ENCODE data around the gene C6orf118.

C6orf118 gene

DNA sequence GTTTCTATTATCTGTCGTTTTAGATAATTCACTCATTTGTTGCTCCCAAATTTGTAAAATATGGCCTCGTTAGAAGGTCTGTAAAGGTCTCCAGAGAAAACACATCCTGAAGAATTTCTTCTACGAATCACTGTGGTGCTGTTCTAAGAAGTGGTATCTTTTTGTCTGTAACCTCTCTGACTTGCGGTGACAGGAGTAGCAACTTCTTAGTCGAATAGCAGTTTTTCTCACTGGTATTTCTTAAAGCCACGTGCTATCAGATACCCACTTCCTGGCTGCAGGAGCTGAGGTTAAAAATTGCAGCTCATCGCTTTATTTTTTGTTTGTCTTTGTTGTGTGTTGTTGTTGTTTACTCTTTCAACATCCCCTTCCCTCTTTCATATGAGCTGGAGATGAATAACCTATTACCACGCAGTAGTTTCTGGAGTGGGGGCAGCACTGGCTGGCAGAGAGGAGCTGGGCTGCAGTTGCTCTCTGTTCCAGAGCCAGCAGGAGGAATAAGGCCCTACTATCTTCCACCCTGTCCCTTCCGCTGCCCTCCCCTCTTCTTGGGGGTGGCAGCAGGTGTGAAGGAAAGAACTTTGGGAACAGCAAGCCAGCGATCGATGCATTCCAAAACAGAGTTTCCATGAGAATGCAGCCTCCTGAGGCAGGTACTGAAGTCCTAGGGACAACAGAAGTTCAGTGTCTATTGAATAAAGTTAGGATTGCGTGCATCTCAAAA is 64.7 kb downstream of the C6orf118 start:
- no peak for DNase-seq

DNA sequence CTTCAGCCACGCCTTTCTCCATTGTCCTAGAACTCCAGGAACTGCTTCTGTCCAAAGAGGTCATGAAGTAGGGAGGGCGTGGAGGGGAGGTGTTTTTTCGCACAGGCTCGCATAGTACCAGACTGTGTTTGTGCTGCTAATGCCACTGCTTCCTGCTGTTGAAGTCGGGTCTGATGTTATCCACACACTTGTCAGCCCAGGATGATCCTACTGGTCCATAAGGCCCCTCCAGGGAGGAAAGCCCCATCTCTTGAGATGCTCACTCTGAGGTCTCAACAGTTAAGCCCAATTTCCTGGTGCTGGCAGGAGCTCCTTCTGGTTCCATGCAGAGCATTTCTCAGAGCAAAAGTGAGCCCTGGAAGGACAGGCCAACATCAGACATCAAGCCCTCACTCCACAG is 65.6 kb downstream of the C6orf118 start:
- DNase-seq, result no peak

- DNase-seq, result no peak
These were observed 73.1 kb downstream of the C6orf118 start for GRCh38 chr6:165236326-165236725.

DNA sequence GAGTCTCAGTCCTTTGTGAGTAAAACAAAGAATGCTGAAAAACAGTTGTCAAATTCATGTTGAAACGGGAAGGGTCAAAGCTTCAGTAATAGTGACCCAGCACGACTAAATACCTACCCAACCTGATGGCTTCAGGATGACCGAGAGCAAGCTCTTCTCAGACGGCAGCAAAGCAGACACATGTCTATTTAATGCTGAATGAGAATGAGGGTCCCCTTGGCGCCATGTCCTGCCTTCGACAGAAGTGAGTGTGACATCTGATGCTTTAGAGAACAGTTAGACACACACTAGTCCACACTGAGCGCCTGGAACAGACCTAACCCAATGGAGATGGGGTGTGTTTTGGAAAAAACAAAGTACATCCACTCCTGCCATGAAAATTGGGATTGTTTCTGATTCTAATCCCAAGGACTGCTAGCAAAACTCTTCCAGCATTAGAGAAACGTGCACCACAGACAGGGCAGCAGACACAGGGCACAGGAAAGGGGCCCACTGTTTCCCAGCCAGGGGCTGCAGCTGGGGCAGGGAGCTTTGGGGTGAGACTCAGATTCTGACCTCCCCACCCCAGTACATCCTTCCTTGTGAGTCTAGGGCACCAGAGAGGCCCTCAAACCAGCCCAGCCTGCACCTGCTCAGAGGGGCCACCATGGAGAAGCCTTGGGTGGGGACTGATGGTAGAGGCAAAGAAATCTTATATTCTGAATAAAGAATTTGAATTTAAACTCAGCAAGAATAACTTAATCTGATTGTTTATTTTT is 76.5 kb downstream of the C6orf118 start:
- DNase-seq, result no peak

DNA sequence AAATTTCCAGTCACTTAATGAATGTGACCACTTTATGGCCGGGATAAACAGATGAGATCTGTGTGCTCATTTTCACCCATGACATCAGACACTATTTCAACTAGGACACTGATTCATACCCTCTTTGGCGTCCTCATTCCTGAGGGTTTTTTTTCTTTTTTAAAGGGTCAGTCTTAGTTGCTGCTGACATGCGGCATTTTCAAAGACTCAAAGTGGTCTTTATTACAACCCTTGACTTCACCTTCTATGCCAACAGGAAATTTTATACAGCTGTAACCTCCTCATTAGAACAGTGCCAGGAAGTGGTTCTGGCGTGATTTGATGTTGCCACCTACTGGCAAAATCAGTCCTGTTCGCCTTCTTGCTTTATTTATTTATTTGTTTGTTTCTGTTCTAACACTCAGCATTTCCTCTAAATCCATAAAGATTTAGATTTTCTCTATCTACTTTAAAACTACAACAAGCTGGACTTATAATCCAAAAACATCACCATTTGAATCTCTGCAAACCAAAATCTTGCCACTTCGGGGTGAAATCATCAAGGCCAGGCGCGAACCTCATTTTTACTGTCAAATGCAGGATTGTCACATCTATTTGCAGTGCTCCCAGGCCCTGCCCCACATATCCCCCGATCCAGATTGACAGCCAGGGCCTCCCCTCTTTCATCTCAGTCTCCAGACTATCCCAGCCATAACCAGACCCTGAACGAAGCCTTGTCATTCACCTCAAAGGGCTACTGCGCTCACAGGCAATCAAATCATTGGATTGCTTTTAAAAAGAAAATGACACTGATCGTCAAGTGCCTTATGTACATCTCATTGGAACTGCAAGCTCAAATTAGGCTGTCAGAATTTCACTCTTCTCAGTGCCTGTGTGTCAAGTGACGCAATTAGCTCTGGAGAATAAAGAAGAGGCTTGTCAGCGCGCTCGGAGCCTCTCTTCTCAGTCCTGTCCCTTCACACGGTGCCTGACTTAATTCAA is 77.5 kb downstream of the C6orf118 start:
- peak; percentile 50 for DNase-seq

- no peak for DNase-seq
These were observed 78.2 kb downstream of the C6orf118 start for GRCh38 chr6:165231177-165231576.

Measured in MV-4-11 (cell line).